ENCODE data around the gene MRPL55.

Gene MRPL55

DNA sequence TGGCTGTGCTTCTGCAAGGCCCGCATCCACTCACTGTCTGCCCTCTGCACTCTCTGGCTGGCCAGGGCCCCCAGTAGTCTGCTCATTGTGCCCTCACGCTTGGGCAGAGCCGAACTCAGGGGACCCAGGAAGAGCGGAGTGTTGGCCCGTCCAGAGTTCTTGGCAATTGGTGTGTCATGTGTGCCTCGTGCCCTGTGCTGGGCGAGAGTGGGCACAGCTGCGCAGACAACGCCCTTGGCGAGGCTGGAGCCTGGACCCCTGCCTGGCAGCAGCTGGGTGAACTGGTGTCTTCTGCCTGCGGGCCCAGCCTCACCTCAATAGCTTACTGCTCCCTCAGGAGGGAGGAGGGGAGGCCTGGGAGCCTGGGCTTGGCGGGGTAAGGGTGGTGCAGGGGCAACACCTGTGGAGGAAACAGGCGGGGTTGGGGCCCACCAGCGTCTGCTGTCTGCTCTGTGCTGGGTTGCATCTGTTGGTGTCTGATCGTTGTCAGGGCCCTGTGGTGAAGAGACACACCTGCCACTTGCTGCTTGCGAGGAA is 33.1 kb upstream of the MRPL55 start:
- no peak for DNase-seq (ENCODE audit: low spot score)
- TF ChIP-seq, protein P1, sequence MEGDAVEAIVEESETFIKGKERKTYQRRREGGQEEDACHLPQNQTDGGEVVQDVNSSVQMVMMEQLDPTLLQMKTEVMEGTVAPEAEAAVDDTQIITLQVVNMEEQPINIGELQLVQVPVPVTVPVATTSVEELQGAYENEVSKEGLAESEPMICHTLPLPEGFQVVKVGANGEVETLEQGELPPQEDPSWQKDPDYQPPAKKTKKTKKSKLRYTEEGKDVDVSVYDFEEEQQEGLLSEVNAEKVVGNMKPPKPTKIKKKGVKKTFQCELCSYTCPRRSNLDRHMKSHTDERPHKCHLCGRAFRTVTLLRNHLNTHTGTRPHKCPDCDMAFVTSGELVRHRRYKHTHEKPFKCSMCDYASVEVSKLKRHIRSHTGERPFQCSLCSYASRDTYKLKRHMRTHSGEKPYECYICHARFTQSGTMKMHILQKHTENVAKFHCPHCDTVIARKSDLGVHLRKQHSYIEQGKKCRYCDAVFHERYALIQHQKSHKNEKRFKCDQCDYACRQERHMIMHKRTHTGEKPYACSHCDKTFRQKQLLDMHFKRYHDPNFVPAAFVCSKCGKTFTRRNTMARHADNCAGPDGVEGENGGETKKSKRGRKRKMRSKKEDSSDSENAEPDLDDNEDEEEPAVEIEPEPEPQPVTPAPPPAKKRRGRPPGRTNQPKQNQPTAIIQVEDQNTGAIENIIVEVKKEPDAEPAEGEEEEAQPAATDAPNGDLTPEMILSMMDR (IDR thresholded peaks at IDR 0.05; ENCODE audit: extremely low read depth, missing control alignments): no peak

DNA sequence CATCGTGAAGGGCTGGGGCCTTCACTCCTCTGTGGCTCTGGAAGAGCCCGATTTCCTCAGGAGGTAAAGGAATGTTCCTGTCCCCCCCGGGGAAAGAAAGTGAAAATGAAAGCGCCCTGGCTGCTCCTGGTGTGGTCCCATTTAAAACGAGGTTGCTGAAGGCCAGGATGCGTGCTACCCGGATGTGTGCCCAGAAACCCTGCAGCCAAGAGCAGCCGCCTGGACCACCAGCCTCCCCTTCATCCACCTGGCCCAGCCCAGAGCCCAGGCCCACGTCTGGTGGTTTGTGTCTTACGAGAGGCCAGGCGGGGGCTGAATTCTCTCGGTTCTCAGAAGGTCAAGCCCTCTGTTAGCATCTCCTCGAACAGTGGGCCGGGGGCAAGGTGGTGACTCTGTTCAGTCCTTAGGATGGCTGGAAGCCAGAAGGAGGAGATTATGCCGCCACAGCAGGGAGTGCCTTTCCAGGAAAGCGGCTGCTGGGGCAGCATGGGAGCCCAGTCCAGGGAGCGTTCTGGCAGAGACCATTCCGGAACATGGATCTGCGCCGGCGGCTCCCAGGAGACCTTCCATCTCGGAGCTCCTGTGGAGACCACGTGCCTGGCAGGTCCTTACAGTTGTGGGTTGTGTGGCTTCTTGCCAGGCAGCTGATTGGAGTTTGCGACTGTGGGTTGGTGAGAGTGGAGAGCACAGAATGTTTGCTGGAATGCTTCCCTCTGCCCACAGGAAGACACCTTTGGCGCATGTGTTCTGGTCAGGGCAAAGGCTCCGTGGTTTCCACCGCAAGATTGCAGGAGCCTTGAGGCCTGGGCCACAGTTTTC is 32.3 kb upstream of the MRPL55 start:
- peak; percentile 45 for DNase-seq (ENCODE audit: low spot score)
- TF ChIP-seq, protein P1 (IDR thresholded peaks at IDR 0.05; ENCODE audit: extremely low read depth, missing control alignments): no peak

DNA sequence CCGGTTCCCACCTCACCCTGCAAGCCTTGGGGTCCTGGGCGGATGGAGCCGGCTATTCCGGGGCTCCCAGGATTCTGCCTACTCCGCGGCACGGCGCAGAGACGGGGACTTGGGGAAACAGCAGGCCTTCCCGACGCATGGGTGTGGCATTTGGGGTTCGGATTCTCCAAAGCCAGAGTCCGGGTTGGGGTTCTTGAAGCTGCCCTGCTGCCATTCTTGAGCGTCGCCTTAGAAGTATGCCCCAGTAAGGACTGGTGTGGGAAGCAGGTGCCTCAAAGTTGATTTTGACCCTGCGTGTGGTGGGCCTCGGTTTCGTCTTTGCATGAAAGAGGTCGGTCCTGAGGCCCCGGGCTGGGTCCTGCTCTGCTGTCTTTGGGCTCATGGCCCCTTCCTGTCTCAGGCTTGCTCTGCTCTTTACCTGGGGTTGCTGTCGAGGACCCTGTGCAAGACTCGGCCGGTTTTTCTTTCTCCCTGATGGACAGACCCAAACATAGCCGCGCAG is 31.7 kb upstream of the MRPL55 start:
- TF ChIP-seq, protein P1 (IDR thresholded peaks at IDR 0.05; ENCODE audit: extremely low read depth, missing control alignments): no peak
- peak; percentile 13 for DNase-seq (ENCODE audit: low spot score)

DNA sequence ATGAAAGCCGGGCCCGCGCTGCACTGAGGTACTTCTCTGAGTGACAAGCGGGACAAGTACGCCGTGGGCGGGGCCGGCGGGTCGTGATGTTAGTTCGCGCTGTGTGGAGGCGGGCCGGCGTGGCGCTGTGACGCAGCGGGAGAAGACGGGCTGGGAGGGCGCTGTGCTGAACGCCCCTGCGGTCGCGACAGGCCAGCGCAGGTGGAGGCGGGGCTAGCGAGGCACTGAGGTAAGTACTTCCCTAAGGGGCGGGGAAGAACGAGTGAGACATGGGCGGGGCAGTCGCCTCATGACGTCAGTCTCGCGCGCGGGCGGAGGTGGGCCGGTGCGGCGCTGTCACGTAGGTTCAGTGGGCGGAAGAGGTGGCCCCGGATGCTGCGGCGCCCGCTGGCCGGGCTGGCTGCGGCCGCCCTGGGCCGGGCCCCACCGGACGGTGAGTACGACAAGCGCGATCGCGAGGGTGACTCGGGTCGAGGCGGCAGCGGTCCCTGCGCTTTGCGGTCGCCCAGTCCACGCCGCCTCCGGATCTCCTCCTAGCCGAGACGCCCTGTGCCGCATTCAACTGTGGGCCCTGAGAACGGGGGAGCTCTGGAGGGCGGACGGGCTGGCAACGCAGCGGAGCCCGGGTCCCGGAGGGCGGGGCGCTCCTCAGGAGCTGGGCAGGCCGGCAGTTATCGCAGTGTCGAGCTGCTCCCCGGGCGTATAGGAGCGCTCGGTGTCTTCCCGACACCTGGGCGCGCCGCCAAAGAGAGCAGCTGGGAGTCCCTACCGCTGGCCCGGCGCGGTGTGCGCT is 31.0 kb upstream of the MRPL55 start, which contains the start of gene GUK1:
GUK1 (plus strand) TSS at position 349 of the 793 bp plus-strand sequence; CDS start at position 373, 24 bp downstream.
- TF ChIP-seq, protein P1 (IDR thresholded peaks at IDR 0.05; ENCODE audit: extremely low read depth, missing control alignments): no peak
- peak; percentile 98 for DNase-seq (ENCODE audit: low spot score)

DNA sequence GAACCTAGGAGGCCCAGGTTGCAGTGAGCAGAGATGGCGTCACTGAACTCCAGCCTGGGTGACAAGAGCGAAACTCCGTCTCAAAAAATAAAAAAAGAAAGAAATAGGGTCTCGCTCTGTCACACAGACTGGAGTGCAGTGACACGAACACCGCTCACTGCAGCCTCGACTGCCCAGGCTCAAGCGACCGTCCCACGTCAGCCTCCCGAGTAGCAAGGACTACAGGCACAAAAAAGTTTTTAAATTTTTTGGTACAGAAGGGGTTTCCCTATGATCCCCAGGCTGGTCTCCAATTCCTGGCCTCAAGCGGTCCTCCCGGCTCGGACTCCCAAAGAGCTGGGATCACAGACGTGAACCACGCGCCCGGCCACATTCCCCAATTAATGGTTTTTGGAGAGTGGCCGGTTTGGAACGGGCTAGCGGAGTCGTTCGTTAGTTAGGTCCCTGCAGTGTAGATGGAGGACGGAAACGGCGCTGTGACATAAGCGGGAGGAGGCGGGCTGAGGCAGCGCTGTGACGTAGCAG is 30.4 kb upstream of the MRPL55 start:
- DNase-seq (ENCODE audit: low spot score): no peak
- TF ChIP-seq, protein P1 (IDR thresholded peaks at IDR 0.05; ENCODE audit: extremely low read depth, missing control alignments): no peak

DNA sequence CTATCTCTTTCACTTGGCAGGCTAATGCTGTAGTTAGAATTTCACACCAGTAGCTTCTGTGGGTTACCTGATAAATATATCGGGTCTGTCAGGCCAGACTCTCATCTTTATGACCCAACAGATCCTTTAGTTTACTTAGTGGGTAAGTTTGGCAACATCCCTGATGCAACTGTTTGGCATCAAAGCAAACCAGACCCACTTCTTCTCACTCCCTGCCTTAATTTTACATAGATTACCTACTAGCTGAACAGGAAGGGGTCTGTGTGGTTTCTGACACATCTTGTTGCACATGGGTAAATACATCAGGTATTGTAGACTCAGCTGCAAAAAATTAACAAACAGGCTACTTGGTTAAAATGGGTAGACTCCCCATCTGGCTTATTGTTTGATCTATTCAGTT is 27.8 kb upstream of the MRPL55 start:
- DNase-seq (ENCODE audit: low spot score): no peak

More for the DNA sequence above, 27.8 kb upstream of the MRPL55 start:
- TF ChIP-seq, protein P1 (IDR thresholded peaks at IDR 0.05; ENCODE audit: extremely low read depth, missing control alignments): no peak
